Stimulated activated memory B cell treated with anti-CD40 and anti-IgM and Interleukin-4, amounts not matched to agents 10 μg/mL and 1 μg/mL and 100 μg/mL, for 72 hours (primary cell): ENCODE measurements around the gene ST8SIA2.

Experiments
- ATAC-seq: fragments of 150-1000 bp; cut with Tn5 transposase; 2 replicates; pipeline ENCODE4 v1.10.0; 2021
- H3K27ac Mint-ChIP-seq: one replicate; pipeline ENCODE4 v1.8.0; 2022; ENCODE audit warnings: mild to moderate bottlenecking, mixed read lengths
- H3K27me3 Mint-ChIP-seq: one replicate; pipeline ENCODE4 v1.8.0; 2022; ENCODE audit warnings: mixed read lengths
- H3K36me3 Mint-ChIP-seq: one replicate; pipeline ENCODE4 v1.8.0; 2022; ENCODE audit warnings: mixed read lengths
- H3K4me1 Mint-ChIP-seq: one replicate; pipeline ENCODE4 v1.8.0; 2022; ENCODE audit warnings: mixed read lengths
- H3K4me3 Mint-ChIP-seq: one replicate; pipeline ENCODE4 v1.8.0; 2022; ENCODE audit warnings: mild to moderate bottlenecking, moderate library complexity, mixed read lengths
- H3K9me3 Mint-ChIP-seq: one replicate; pipeline ENCODE4 v1.8.0; 2022; ENCODE audit warnings: mixed read lengths

Gene ST8SIA2

DNA sequence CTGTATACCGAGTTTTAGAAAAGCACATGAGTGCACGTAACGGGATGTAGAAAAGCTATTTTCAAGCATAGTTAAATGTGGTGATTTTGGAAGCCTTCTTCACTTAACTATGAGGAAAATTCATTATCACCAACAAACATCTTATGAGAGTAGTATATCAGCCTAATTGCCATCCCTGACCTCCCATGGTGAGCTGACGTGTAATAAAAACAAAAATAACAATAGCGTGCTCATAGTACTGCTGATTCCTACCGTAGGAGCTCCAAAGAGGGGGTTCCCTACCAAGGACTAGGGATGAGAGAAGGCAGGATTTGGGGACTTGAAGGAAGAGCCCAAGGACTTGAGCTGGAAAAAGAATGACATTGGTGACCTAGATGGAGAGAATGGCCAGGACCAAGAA, 16.9 kb downstream of the ST8SIA2 start:
- Mint-ChIP-seq H3K4me3 (no peak overlapping the region), H3K9me3 (no peaks in the 10 kb centered on the region), H3K4me1 (no peaks in the 10 kb centered on the region), H3K27ac (no peak overlapping the region), H3K27me3 (peaks cover 16% of the 10 kb centered on the region), H3K36me3 (no peaks in the 10 kb centered on the region)
- no peak for ATAC-seq

DNA sequence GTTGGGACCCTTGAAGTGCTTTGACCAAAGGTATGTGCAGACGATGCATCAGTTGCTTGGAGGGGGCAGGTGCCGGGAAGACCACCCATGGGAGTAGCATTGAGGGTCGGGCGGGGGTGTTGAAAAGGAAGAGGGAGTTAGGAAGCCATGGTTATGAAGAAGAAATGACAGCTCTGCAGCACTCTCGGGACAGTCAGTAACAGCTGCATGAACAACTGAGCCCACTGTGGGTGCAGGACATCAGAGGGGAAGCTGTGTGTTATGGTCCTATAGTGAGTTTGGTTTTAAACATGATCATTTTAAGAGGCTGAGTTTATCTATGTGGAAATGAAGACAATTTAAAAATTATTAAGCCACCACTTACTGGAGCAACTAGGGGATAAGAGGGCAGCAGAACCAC, 17.6 kb downstream of the ST8SIA2 start:
- Mint-ChIP-seq H3K36me3 (no peaks in the 10 kb centered on the region), H3K4me3 (no peak overlapping the region), H3K4me1 (no peaks in the 10 kb centered on the region), H3K27me3 (peaks cover 23% of the 10 kb centered on the region), H3K27ac (no peak overlapping the region), H3K9me3 (no peaks in the 10 kb centered on the region)
- no peak for ATAC-seq

DNA sequence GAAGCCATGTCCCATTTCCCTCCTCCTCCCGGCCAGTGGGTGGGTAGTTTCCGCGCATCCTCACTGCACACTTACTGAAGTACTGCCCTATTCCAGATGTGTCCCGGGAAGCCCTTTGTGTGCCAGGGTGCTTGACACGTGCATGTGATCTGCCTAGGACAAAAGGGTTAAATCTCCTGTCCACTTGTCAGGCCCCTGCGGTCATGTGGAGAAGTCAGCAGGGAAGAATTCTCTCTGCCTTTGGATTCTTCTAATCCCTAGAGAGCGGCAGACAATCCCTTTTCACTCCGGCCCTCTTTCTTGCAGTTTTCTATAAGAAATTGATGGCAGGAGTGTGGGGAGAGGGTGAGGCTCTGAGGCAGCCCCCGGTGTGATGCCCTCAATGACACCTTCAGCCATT, 19.8 kb downstream of the ST8SIA2 start:
- H3K27me3 Mint-ChIP-seq: peaks cover 24% of the 10 kb centered on the region
- no peaks in the 10 kb centered on the region for H3K36me3 Mint-ChIP-seq
- no peak for ATAC-seq

DNA sequence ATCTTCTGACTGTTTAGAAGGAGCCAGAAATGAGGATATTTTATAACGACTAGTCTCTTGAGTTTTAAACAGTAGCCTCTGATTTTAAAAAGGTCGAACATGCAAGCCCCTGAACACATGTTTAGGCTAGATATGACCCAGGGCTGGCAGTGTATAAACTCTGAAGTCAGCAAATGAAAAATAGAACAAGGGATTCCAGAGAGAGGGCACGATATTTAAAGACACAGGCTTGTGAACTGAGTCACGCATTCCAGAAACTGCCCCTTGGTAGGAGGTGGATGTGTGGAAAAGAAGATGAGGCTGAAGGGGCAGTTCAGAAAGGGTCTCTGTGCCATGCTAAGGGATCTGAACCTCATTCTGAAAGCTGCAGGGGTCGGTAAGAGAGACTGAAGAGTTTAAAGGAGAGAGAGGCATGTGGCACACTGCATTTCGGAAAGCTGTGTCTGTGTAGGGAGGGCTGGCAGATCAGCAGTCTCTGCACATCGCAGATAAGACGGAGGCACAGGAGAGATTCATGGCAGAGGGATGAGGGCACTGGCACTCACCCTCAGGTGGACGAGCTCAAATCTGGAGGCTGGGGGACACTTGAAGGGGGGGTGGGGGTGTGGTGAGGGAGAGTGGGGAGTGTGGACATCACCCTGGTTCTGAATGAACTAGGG, 22.1 kb downstream of the ST8SIA2 start:
- Mint-ChIP-seq H3K36me3 (no peaks in the 10 kb centered on the region), H3K4me1 (no peaks in the 10 kb centered on the region), H3K27me3 (peaks cover 18% of the 10 kb centered on the region), H3K27ac (no peak overlapping the region), H3K4me3 (no peak overlapping the region), H3K9me3 (no peaks in the 10 kb centered on the region)
- ATAC-seq: no peak

More for the DNA sequence above, 19.8 kb downstream of the ST8SIA2 start:
- no peaks in the 10 kb centered on the region for H3K9me3 Mint-ChIP-seq
- H3K4me1 Mint-ChIP-seq: no peaks in the 10 kb centered on the region
- H3K4me3 Mint-ChIP-seq: no peak overlapping the region
- no peak overlapping the region for H3K27ac Mint-ChIP-seq

GRCh38 chr15:92416557-92416956, 22.9 kb downstream of the ST8SIA2 start:
- Mint-ChIP-seq H3K27ac (no peak overlapping the region), H3K36me3 (no peaks in the 10 kb centered on the region), H3K4me1 (no peaks in the 10 kb centered on the region), H3K27me3 (peaks cover 15% of the 10 kb centered on the region), H3K4me3 (no peak overlapping the region), H3K9me3 (no peaks in the 10 kb centered on the region)
- no peak for ATAC-seq

DNA sequence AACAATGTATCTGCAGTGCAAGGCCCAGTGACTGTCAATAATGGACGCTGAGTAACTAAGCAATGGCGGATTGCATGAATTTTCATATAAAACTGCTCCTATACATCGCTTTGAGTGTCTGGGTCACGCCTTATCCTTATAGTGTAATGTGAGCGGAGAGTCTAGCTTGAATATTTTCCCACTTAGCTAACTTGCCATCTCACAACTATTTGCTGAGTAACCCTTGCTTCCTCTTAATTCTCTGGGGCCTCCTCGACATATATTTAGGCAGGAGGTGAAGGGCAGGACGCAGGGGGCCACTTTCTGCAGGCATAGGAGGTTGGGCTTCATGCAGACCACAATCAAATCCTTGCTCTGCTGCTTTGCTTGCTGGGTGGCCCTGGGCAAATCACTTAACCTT, 24.0 kb downstream of the ST8SIA2 start:
- Mint-ChIP-seq H3K27ac (no peak overlapping the region), H3K27me3 (peaks cover 15% of the 10 kb centered on the region), H3K4me3 (no peak overlapping the region), H3K9me3 (no peaks in the 10 kb centered on the region), H3K36me3 (no peaks in the 10 kb centered on the region), H3K4me1 (no peaks in the 10 kb centered on the region)
- no peak for ATAC-seq

DNA sequence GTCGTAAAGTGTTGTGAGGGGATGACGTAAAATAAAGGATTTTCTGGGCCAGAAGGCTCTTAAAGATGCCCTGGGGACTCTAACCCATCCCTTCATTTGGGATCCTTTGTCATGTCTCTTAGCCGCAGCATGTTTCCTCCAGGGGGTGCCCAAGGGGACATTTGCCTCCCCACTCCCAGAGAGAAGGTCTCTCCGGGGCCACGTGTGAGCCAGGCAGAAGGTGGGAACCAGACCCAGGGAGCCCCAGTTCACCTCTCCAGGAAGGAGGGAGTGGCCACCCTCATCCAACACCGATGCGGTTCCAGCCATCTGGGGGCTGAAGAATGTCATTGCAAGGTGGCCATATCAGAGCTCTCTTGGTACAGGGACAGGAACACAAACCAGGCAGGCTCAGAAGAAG, 25.2 kb downstream of the ST8SIA2 start:
- Mint-ChIP-seq H3K9me3 (no peaks in the 10 kb centered on the region), H3K4me3 (no peak overlapping the region), H3K27ac (no peak overlapping the region), H3K36me3 (no peaks in the 10 kb centered on the region), H3K27me3 (peaks cover 15% of the 10 kb centered on the region), H3K4me1 (no peaks in the 10 kb centered on the region)
- ATAC-seq: no peak

- Mint-ChIP-seq H3K4me1 (no peaks in the 10 kb centered on the region), H3K36me3 (no peaks in the 10 kb centered on the region), H3K27me3 (peaks cover 16% of the 10 kb centered on the region), H3K9me3 (no peaks in the 10 kb centered on the region), H3K27ac (no peak overlapping the region), H3K4me3 (no peak overlapping the region)
- ATAC-seq: no peak
Observed at GRCh38 chr15:92421976-92422375, 28.3 kb downstream of the ST8SIA2 start.

DNA sequence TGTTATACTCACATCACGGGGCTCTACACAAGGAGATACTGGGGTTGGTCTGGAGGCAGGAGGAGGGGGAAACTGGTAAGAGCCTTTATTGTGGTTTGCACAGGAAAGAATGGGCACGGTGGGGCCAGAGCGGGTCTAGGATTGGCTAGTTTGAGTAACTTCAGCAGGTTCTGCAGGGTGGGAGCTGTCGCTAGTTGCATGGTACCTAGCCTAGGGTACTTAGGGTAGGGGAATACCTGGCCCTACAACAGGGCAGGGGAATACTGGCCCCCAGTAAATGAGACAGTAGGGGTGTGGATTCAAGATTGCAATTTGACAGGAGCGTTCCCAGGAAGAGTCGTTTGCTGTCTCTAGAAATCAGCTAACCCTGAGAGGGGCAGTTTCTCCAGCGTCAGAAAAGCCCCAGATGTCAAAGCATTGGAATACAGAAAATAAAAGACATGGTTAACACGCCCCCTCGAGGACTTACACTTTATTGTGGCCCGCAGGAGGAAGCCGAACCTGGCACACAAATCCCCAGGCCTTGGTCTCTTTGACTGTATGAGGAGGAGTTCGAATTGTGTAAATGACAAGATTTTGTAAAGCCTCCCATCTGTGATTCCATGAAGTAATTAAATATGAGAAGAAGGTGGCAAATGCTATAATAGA, 32.0 kb downstream of the ST8SIA2 start:
- no peak overlapping the region for H3K27ac Mint-ChIP-seq

DNA sequence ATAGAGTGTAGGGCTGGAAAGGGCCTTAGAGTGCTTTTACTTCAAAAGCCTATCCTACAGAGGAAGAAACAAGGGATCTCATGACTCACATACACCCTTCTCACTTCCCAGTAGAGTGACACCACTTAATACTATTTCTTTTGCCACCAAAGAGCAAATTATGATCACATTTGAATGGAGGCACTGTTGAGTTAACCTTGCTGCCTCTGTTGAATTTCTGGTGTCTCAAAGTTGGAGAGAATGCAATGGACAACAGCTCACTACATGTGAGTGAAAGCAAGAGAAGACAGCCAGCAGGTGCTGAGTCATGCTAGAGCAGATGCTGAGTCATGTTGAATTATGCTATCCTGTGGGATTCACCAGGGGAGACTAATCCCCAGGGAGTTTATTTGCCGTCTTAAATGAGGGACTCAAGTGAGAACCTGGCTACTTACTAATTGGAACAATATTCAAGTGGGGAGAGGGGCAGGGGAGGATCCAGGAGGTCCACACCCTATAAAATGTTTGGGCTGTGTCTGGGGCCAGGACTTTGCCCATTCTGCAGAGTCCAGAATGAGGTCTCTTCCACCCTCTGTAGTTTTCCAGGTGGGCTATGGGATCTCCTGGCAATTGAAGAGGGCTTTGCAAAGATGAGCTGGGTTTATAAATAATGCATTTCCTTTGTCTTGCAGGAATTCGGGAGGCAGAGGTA, 35.8 kb downstream of the ST8SIA2 start:
- no peak overlapping the region for H3K4me3 Mint-ChIP-seq
- peaks cover 16% of the 10 kb centered on the region for H3K27me3 Mint-ChIP-seq
- H3K9me3 Mint-ChIP-seq: no peaks in the 10 kb centered on the region
- no peaks in the 10 kb centered on the region for H3K4me1 Mint-ChIP-seq
- H3K27ac Mint-ChIP-seq: no peak overlapping the region
- no peak for ATAC-seq
- H3K36me3 Mint-ChIP-seq: no peaks in the 10 kb centered on the region

More for the DNA sequence above, 32.0 kb downstream of the ST8SIA2 start:
- Mint-ChIP-seq H3K4me3 (no peak overlapping the region), H3K36me3 (no peaks in the 10 kb centered on the region), H3K27me3 (peaks cover 16% of the 10 kb centered on the region), H3K4me1 (no peaks in the 10 kb centered on the region), H3K9me3 (no peaks in the 10 kb centered on the region)
- ATAC-seq: no peak

DNA sequence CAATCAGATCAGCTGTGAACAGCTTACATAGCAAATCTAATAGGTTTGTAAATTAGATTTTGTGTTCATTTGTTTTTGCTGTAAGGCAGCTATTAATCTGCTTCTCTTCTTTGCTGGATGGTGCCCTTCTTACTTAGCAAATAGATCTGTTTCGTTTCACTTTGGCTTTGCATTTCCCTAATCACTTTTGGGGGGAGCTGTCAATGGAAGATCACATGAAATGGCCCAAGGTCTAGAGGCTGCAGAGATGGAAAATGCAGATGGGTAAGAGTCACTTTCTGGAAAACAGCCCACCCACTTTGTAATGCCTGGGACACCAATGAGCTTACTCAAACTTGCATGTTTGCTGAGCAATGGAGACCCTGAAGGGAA, 36.4 kb downstream of the ST8SIA2 start:
- no peak for ATAC-seq
- no peak overlapping the region for H3K4me3 Mint-ChIP-seq
- no peaks in the 10 kb centered on the region for H3K9me3 Mint-ChIP-seq
- peaks cover 16% of the 10 kb centered on the region for H3K27me3 Mint-ChIP-seq
- H3K4me1 Mint-ChIP-seq: no peaks in the 10 kb centered on the region
- no peak overlapping the region for H3K27ac Mint-ChIP-seq
- no peaks in the 10 kb centered on the region for H3K36me3 Mint-ChIP-seq

GRCh38 chr15:92435145-92435544, 41.5 kb downstream of the ST8SIA2 start:
- no peak for ATAC-seq
- Mint-ChIP-seq H3K4me3 (no peak overlapping the region), H3K27me3 (peaks cover 6% of the 10 kb centered on the region), H3K4me1 (no peaks in the 10 kb centered on the region), H3K36me3 (no peaks in the 10 kb centered on the region), H3K9me3 (no peaks in the 10 kb centered on the region), H3K27ac (no peak overlapping the region)

- H3K9me3 Mint-ChIP-seq: no peaks in the 10 kb centered on the region
- ATAC-seq: no peak
- H3K27ac Mint-ChIP-seq: no peak overlapping the region
- H3K4me3 Mint-ChIP-seq: no peak overlapping the region
- no peaks in the 10 kb centered on the region for H3K4me1 Mint-ChIP-seq
- peaks cover 6% of the 10 kb centered on the region for H3K27me3 Mint-ChIP-seq
- H3K36me3 Mint-ChIP-seq: no peaks in the 10 kb centered on the region
Observed at GRCh38 chr15:92438471-92438870, 44.8 kb downstream of the ST8SIA2 start.

DNA sequence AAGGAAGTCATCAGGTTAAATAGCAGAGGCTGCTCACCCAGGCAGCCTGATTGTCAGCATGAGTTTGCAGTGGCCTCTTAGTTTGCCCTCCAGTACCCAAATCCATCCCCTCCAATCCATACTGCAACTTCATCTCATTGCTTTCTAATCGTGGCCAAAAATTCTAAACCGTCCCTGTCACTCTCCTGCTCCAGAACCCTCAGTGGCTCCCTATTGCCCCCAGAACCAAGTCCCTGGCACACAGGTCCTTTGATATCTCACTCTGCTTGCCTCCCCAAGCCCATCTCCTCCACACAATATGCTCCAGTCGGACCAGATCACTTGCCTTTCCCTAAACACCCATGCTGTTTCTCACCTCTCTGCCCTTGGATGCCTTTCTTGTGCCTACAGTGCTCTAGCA, 49.7 kb downstream of the ST8SIA2 start:
- Mint-ChIP-seq H3K4me1 (no peaks in the 10 kb centered on the region), H3K4me3 (no peak overlapping the region), H3K27me3 (no peaks in the 10 kb centered on the region), H3K27ac (no peak overlapping the region), H3K36me3 (no peaks in the 10 kb centered on the region), H3K9me3 (no peaks in the 10 kb centered on the region)
- ATAC-seq: no peak

DNA sequence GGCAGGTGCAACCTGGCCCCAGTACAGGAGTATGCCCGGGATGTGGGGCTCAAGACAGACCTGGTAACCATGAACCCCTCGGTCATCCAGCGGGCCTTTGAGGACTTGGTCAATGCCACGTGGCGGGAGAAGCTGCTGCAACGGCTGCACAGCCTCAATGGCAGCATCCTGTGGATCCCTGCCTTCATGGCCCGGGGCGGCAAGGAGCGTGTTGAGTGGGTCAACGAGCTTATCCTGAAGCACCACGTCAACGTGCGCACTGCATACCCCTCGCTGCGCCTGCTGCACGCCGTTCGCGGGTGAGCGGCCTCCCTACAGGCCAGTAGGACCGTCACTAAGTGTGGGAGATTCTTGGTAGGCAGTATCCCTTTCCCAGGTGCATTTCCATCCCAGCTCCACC, 51.0 kb downstream of the ST8SIA2 start:
- no peak overlapping the region for H3K4me3 Mint-ChIP-seq
- no peaks in the 10 kb centered on the region for H3K9me3 Mint-ChIP-seq
- no peaks in the 10 kb centered on the region for H3K27me3 Mint-ChIP-seq
- no peak overlapping the region for H3K27ac Mint-ChIP-seq
- ATAC-seq: no peak
- no peaks in the 10 kb centered on the region for H3K4me1 Mint-ChIP-seq
- no peaks in the 10 kb centered on the region for H3K36me3 Mint-ChIP-seq

DNA sequence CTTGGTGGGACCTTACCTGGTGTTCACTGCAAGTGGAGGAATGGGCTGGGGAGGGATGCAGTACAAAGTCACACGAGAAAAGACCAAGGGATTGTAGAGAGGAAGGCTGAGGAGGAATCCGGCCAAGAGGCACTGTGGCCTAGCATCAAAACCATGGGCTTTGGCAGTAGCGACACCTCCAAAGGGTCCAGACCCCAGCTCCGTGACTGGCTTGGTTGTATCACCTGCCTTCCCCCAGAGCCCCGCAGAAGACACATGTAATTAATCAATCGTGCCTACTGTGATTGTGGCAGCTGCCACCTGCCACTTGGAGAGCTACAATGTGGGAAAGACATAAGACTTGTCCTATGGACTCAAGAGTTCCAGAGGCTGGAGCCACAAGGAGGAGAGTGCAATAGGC, 54.7 kb downstream of the ST8SIA2 start:
- H3K4me1 Mint-ChIP-seq: no peaks in the 10 kb centered on the region
- H3K27ac Mint-ChIP-seq: no peak overlapping the region
- no peak overlapping the region for H3K4me3 Mint-ChIP-seq
- H3K27me3 Mint-ChIP-seq: peaks cover 15% of the 10 kb centered on the region
- no peaks in the 10 kb centered on the region for H3K36me3 Mint-ChIP-seq
- H3K9me3 Mint-ChIP-seq: no peaks in the 10 kb centered on the region
- ATAC-seq: no peak
